NCI-H69 (cell line): Measurements from ENCODE around the gene TNNC2.
"Not testable (repeated sequence)": the region's sequence is repeated elsewhere in the genome, so short reads cannot be mapped to it uniquely, and the experiment has no call there.

Experiments used
- DNase-seq: peaks from one replicate; lab custom pipeline; 2025; lab: John Stamatoyannopoulos, UW

The TNNC2 gene

DNA sequence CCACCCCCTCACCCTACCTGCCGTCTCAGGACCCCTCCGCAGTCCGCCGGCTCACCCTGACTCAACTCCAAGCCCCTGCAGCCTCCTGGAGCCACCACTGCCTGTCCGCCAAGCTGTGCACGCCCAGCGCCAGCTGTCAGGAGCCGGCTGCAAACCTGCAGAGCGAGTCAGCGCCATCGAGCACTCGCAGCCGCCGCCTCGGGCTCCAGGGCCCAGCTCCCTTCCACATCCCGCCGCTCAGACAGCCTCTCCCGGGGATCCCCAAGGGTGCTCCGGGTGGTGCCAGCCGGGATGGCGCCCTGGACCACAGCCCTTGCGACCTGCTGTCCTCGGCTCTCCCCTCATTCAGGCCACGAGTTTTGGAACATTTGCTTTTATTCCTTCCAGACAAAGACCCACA, 4.3 kb downstream of the TNNC2 start:
- DNase-seq, result peak; percentile 69

GRCh38 chr20:45821947-45822346, 5.2 kb downstream of the TNNC2 start:
- peak; percentile 81 for DNase-seq

DNA sequence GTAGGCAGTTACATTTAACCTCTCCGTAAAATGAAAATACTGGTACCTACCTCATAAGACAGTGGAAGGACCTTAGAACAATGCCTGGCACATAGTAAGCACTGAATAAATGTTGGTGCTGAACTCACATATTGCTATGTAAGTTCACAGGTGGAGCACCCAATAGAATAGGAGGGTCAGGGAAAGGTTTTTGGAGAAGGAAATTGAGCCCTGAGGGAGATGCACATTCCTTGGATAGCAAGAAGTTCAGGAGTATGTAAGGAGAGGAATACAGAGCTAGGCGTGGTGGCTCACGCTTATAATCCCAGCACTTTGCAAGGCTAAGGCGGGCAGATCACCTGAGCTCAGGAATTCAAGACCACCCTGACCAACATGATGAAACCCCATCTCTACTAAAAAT, 7.6 kb downstream of the TNNC2 start:
- no peak for DNase-seq

DNA sequence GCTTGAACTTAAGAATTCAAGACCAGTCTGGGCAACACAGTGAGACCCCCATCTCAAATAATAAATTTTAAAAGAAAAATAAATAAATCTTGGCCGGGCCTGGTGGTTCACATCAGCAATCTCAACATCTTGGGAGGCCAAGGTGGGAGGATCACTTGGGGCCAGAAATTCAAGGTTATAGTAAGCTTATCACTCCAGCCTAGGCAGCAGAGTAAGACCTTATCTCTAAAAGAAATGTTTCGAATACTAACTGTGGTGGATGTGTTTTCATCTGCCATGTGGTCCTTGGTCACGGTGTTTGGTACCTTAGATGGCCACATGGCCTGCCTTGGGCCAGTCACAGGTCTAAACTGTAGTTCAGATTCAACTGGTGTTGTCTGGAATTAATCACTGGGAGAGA, 8.9 kb downstream of the TNNC2 start:
- DNase-seq, result no peak

DNA sequence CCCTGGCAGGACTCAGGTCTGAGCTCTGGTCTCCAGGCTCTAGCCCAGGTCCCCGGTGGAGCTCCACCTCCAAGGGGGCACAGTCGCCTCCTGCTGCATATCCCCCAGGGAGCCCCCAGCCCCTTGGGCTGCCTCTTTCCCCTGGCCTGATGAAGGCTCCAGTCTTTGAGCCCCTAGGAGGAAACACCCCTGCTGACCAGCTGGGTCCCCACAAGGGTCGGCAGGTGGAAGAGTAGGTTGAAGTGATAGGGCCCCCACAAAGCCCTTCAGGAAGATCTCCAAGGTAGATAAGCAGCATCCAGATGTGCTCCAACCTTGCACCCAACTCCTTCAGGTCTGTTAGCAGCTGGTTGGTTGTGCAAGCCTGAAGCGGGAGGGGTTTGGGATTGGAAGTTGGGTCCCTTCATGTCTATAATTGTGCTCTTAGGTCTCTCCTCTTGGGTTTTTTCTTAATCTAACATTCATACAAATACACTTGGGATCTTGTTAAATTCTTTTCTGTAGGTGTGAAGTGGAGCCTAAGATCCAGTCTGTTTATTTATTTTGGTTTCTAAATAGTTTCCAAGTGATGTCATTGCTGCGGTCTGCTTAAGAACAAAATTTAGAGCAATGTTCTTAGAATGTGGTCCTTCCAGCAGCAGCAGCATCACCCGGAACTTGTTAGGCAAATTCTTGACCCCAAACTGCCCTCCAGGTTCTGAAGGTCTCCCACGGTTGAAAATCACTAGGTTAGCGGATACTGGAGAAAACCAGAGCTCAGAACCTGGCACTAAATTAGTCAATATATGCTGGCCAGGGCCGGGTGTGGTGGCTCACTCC, 9.5 kb downstream of the TNNC2 start:
- DNase-seq, result no peak

- DNase-seq, result no peak
Observed at GRCh38 chr20:45816951-45817350, 10.2 kb downstream of the TNNC2 start.

GRCh38 chr20:45814314-45814713, 12.8 kb downstream of the TNNC2 start:
- DNase-seq, result no peak

DNA sequence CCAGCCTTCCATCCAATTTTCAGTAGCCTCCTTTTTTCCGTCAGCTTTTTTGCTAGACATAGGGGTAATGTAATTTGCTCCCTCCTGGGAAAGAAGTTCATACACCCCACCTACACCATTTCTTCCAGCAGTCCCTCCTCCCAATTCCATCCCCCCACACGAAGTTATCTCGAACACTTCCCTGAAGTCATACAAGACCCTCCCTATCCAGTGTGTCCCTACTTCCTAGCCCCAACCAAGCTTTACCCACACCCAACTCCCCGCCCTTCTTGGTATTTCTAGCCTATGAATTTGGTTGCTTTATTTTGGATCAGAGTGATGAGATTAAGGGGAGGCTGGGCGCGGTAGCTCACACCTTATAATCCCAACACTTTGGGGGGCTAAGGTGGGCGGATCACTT, 13.6 kb downstream of the TNNC2 start:
- DNase-seq, result no peak

DNA sequence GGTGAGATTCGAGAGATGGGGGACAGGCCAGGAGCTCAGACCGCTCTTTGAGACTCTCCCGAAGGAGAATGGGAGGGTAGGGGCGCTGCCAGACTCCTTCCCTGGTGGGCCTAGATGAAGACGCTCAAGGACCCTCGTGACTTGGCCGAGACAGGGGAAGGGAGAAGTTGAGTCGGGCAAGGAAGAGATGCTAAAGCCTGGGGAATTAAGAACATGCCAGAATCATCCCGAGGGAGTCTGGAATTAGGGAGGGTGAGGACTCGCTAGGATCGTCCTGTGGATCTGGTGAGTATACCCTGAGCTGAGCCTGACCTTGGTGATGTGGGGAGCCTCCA, 14.1 kb downstream of the TNNC2 start:
- no peak for DNase-seq

- peak; percentile 98 for DNase-seq
Observed at GRCh38 chr20:45812157-45813005, 14.7 kb downstream of the TNNC2 start, which contains the start of gene UBE2C. Gene UBE2C, plus strand, starts transcription at chr20:45812644. Its CDS starts 52 bp downstream, at chr20:45812696.

DNA sequence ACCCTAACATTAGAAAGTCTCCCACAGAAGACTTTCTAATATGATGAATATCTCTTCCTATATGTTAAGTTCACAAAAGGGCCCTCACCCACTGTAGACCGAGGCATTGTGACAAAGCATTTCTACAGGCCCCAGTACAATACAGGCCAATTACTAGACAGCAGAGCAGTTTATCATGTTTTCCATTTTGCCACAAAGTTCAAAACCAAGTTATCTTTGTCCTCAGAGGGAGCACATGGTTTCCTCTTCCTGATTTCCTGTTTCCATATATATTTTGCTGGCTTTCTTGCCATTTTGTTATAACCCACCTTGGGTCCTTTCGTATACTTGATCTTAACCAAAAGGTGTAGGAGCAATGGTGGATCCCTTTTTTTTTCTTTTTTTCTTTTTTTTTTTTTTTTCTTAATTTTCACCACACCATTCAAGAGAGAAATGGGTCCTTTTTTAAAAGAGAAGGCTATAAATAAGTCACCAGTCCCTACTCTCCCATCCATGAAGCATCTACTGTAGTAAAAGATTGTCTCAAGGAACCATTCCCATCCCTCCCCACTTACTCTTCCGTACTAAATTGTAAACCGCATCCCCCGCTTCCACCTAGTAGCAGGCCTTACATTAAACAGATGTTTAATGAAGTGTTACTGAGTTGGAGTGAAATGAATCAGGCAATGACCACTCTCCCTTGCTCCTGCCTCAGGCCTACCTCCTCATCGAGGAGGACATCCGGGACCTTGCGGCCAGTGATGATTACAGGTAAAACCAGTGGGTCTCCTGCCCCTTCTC, 16.7 kb downstream of the TNNC2 start:
- DNase-seq, result no peak

DNA sequence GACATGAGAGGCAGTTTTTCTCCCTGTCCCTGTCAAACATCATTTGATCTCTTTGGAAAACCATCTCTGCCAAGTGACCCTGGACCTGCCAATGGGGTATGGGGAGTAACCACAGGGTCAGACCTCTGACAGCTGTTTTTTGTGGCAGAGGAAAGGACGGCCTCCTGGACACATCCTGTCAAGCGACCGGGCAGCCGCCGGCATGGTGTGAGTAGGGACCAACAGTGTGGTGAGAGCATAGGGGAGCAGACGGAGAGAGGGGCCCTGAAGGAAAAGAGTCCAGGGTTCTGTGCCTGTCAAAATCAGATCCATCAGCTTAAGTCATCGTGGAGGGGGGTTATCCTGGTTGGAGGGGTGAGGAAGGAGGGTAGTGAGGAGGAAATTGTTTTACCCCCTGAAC, 25.3 kb downstream of the TNNC2 start:
- DNase-seq, result no peak

- peak; percentile 61 for DNase-seq
Observed at GRCh38 chr20:45798935-45799642, 28.0 kb downstream of the TNNC2 start.

GRCh38 chr20:45797955-45798354, 29.2 kb downstream of the TNNC2 start:
- not testable (repeated sequence) for DNase-seq

GRCh38 chr20:45797510-45797909, 29.6 kb downstream of the TNNC2 start:
- not testable (repeated sequence) for DNase-seq

GRCh38 chr20:45796337-45797065, 30.6 kb downstream of the TNNC2 start:
- DNase-seq, result no peak

- DNase-seq, result peak; percentile 18
Observed at GRCh38 chr20:45792317-45793118, 34.6 kb downstream of the TNNC2 start.

- DNase-seq, result no peak
Observed at GRCh38 chr20:45788351-45788750, 38.8 kb downstream of the TNNC2 start.

DNA sequence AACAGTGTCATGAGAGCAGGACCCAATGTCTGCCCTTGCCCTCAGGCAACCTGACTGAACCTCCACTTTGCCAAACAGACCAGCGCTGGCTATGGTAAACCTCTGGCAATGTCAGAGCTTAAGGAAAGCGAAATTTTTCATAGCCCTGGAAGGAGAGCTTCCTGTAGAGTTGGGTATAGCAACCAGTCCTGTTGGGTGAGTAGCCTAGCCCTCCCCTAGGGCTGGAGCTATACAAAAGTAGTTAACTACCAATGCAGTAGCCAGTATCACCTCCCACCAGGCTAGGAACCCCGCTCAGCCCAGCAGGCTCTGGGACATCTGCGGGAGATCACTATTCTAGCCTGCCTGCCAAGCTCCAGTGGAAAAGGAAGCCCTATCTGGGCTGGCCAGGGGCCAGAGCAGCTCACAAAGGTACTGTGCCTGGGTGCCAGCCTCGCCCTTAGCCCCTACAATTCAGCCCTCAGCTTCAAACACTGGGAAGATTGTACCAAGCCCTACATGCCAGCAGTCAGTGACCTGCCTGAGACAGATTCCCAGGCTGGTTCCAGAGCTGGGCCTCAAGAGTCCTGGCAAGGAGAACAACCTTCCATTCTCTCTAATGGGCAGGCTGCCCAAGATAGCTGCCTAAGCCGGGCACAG, 43.3 kb downstream of the TNNC2 start:
- peak; percentile 25 for DNase-seq

GRCh38 chr20:45782890-45783289, 44.2 kb downstream of the TNNC2 start:
- DNase-seq, result peak; percentile 8
